Measurements from ENCODE around the gene CEP295NL. TPM values are rescaled to one million over a fixed set of nuclear protein-coding genes. Genes with fewer than 3 reads are reported as not detected.

The CEP295NL gene
- total and polyA plus RNA-seq, 2 of the 8 experiments (the other 6 are each of a cell fraction or from before 2014, with no cell fraction given) = 0.06 to 2.0 TPM

- ChIA-PET POLR2A (ENCODE audit: partially characterized antibody) (interaction anchor here (0.6 to 1.0 kb wide), 2 partner anchors 25 to 34 kb away, joined by 3 to 4 read pairs; no protein-coding TSS in a partner anchor), CTCF (ENCODE audit: partially characterized antibody) (interaction anchor here (0.6 to 6.3 kb wide), 9 partner anchors 9 to 131 kb away, joined by 3 to 30 read pairs (median 4); no protein-coding TSS in a partner anchor)
- no peak for TF ChIP-seq SIN3A (conservative IDR thresholded peaks at IDR 0.05 in 1 of 2, IDR thresholded peaks at IDR 0.05 in 1 of 2; ENCODE audit: low read depth in 1 of 2, low read length in 2 of 2)
- TF ChIP-seq TCF12 (IDR thresholded peaks at IDR 0.05; ENCODE audit: low read depth, low read length) = no peak
- no peaks in the 10 kb centered on the region for H3K27me3 ChIP-seq (replicated peaks in 1 of 4; ENCODE audit: control insufficient read depth in 3 of 4, extremely low read depth in 1 of 4, insufficient read depth in 3 of 4, low read length in 3 of 4)
- no peak overlapping the region for H3K27ac ChIP-seq (ENCODE audit: low read depth, low read length)
- no peak overlapping the region for H2AFZ ChIP-seq (ENCODE audit: low read length)
- no peak overlapping the region for H4K8ac ChIP-seq (ENCODE audit: extremely low read depth, insufficient read depth, low read length)
- no peaks in the 10 kb centered on the region for H3K79me2 ChIP-seq (ENCODE audit: control insufficient read depth in 1 of 2, insufficient read depth in 2 of 2, low read length in 2 of 2)
- no peak overlapping the region for H3K14ac ChIP-seq (ENCODE audit: insufficient read length)
- H3K23me2 ChIP-seq (ENCODE audit: low read depth, low read length) = no peaks in the 10 kb centered on the region
- 93% methylated on average over 21 of the region's 21 CpGs; no CpG with 5 or more reads in 1 of the 2 experiments for WGBS, 2 experiments (ENCODE audit: extremely low coverage in 1 of 2, insufficient coverage in 1 of 2, insufficient read length in 1 of 2, insufficient replicate concordance in 2 of 2, low coverage in 1 of 2, low lambda C conversion rate in 2 of 2, missing lambda C conversion rate in 1 of 2)
- no peak overlapping the region; the same call in 1 of the 2 replicates for H2BK12ac ChIP-seq (ENCODE audit: low read depth, low read length)
- H3K4ac ChIP-seq (replicated peaks; ENCODE audit: insufficient read length, low read depth, low read length) = no peak overlapping the region
- H3K56ac ChIP-seq (replicated peaks; ENCODE audit: insufficient read length, low read depth, low read length) = no peak overlapping the region
- no peak overlapping the region for H2BK15ac ChIP-seq (ENCODE audit: low read length)
- no peaks in the 10 kb centered on the region; the same call in 1 of the 2 replicates for H3K79me1 ChIP-seq (ENCODE audit: low read depth, low read length)
- H3K4me2 ChIP-seq (ENCODE audit: insufficient read depth in 1 of 2, low read depth in 2 of 2, low read length in 2 of 2) = no peak overlapping the region
- no peak for DNase-seq (ENCODE audit: low read depth in 1 of 2, low spot score in 2 of 2)
- H3K18ac ChIP-seq (ENCODE audit: extremely low read depth, low read length) = no peak overlapping the region
- H4K5ac ChIP-seq (ENCODE audit: insufficient read length, low read depth, low read length) = no peak overlapping the region
- H4K20me1 ChIP-seq (replicated peaks in 1 of 2; ENCODE audit: control insufficient read depth in 1 of 2, insufficient read depth in 2 of 2, low read length in 2 of 2) = peaks cover under 1 to 4% of the 10 kb centered on the region in 2 experiments
- H4K91ac ChIP-seq (replicated peaks; ENCODE audit: insufficient read length, low read length) = no peak overlapping the region
- no peak overlapping the region for H2BK5ac ChIP-seq (ENCODE audit: low read depth, low read length)
- no peak overlapping the region for H3K4me3 ChIP-seq (ENCODE audit: extremely low read depth in 1 of 4, insufficient read depth in 2 of 4, low read depth in 3 of 4, low read length in 4 of 4)
- no peak overlapping the region for H2AK5ac ChIP-seq (ENCODE audit: low read depth, low read length)
- no peaks in the 10 kb centered on the region for H3K9me3 ChIP-seq (ENCODE audit: insufficient read depth in 2 of 2, low read depth in 1 of 2, low read length in 1 of 2)
- H2BK20ac ChIP-seq (ENCODE audit: low read length) = no peak overlapping the region
- no peak overlapping the region for H3K23ac ChIP-seq (ENCODE audit: insufficient read length)
- H2BK120ac ChIP-seq (replicated peaks; ENCODE audit: low read depth, low read length) = no peak overlapping the region
- no peaks in the 10 kb centered on the region; a peak in 1 of 7 replicates for H3K4me1 ChIP-seq (replicated peaks in 1 of 4; ENCODE audit: control insufficient read depth in 3 of 4, insufficient read depth in 4 of 4, low read length in 3 of 4)
- no peak for FAIRE-seq
- H3K9ac ChIP-seq (replicated peaks in 1 of 4; ENCODE audit: extremely low read depth in 1 of 4, low read depth in 3 of 4, low read length in 3 of 4) = no peak overlapping the region
- H3K36me3 ChIP-seq (ENCODE audit: control insufficient read depth in 2 of 4, insufficient read depth in 4 of 4, low read length in 3 of 4) = peaks cover 0 to 16% (median 6%) of the 10 kb centered on the region in 4 experiments; a peak in 3 of 8 replicates
These were observed 29.3 kb downstream of the CEP295NL start for GRCh38 chr17:78873519-78874340.

All from H1 (cell line).